22Rv1 (cell line): ENCODE data around the gene FBH1.

ENCODE experiments used
- ZFX ChIP-seq: fragments of 450-650 bp; IDR thresholded peaks from 2 replicates; pipeline ENCODE4 v1.6.1; 2017; ENCODE audit warnings: antibody characterized with exemption, borderline replicate concordance
- TF ChIP-seq, protein P1 (sequence below): fragments of 450-650 bp; IDR thresholded peaks from 2 replicates; pipeline ENCODE4 v1.5.1; 2017; ENCODE audit warnings: mild to moderate bottlenecking

DNA sequence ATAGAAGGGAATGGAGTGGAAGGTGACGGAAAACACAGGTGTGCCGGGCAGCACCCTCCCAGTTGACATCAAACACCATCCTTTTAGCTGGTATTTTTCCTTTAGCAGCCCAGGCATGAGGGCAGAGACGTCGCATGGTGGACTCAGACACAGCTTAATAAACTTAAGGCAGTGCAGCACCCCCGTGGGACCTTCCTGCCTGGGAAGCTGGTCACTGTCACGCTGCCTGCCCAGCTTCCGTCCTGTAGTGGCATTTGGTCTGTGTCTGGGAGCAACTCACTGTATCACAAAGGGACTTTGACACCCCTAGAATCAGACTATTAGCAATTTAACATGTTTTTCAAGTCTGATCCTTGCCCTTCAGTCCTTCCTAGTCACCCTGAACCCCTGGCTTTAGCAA lies 51.5 kb downstream of the FBH1 start:
- TF ChIP-seq, protein P1, sequence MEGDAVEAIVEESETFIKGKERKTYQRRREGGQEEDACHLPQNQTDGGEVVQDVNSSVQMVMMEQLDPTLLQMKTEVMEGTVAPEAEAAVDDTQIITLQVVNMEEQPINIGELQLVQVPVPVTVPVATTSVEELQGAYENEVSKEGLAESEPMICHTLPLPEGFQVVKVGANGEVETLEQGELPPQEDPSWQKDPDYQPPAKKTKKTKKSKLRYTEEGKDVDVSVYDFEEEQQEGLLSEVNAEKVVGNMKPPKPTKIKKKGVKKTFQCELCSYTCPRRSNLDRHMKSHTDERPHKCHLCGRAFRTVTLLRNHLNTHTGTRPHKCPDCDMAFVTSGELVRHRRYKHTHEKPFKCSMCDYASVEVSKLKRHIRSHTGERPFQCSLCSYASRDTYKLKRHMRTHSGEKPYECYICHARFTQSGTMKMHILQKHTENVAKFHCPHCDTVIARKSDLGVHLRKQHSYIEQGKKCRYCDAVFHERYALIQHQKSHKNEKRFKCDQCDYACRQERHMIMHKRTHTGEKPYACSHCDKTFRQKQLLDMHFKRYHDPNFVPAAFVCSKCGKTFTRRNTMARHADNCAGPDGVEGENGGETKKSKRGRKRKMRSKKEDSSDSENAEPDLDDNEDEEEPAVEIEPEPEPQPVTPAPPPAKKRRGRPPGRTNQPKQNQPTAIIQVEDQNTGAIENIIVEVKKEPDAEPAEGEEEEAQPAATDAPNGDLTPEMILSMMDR: no peak
- no peak for TF ChIP-seq ZFX
